ENCODE measurements around the gene NECTIN1.

Gene NECTIN1

DNA sequence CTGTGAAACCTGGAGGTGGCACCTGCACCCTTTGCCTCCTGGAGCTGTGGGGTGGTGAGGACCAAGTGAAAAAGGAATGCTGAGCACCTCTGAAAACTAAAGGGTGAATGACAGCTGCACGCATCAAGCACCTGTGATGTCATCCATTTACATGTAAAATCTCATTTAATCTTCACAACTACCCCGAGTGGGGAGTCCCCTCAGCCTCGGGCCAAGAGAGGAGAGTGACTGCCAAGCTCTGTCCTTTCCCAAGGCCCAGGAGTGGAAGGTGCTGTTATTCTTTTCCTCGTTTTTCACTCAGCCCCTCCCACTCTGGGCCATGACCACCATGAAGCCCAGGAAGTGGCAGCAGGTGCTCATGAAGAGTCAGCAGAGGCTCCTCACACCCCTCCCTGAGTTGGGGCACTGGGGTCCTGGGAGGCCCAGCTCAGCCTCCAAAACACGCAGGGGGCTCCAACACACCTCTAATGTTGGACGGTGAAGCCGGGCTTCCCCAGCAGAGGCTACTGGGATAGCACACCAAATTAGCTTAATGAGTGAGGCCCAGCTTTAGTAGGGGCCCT lies 35.7 kb downstream of the NECTIN1 start:
- Histone ChIP-seq H3K4me1 (ENCODE audit: control insufficient read depth, insufficient read depth, low read length) (peaks cover 28% of the 10 kb centered on the region), H3K4me3 (ENCODE audit: low read depth, low read length) (no peak overlapping the region), H3K9ac (ENCODE audit: low read depth, low read length) (no peak overlapping the region), H3K36me3 (ENCODE audit: control insufficient read depth, insufficient read depth, low read length) (no peaks in the 10 kb centered on the region), H3K27me3 (ENCODE audit: control insufficient read depth, insufficient read depth, low read length) (no peaks in the 10 kb centered on the region), H3K9me3 (ENCODE audit: control insufficient read depth, insufficient read depth, low read length) (no peaks in the 10 kb centered on the region)

DNA sequence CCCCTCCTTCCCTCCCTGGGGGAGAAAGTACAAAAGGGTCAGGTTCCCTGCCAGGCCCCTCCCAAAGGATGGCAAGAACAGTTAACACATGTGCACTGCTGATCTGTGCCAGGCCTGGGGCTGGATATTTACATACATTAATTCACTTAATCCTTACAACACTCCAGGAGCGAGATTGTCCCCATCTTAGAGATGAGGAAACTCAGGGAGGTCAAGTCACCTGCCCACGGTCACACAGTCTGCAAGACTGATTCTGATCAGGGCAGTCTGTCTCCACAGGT lies 36.5 kb downstream of the NECTIN1 start:
- Histone ChIP-seq H3K4me3 (ENCODE audit: low read depth, low read length) (no peak overlapping the region), H3K36me3 (ENCODE audit: control insufficient read depth, insufficient read depth, low read length) (no peaks in the 10 kb centered on the region), H3K9me3 (ENCODE audit: control insufficient read depth, insufficient read depth, low read length) (no peaks in the 10 kb centered on the region), H3K27me3 (ENCODE audit: control insufficient read depth, insufficient read depth, low read length) (no peaks in the 10 kb centered on the region), H3K9ac (ENCODE audit: low read depth, low read length) (no peak overlapping the region), H3K4me1 (ENCODE audit: control insufficient read depth, insufficient read depth, low read length) (peaks cover 28% of the 10 kb centered on the region)

DNA sequence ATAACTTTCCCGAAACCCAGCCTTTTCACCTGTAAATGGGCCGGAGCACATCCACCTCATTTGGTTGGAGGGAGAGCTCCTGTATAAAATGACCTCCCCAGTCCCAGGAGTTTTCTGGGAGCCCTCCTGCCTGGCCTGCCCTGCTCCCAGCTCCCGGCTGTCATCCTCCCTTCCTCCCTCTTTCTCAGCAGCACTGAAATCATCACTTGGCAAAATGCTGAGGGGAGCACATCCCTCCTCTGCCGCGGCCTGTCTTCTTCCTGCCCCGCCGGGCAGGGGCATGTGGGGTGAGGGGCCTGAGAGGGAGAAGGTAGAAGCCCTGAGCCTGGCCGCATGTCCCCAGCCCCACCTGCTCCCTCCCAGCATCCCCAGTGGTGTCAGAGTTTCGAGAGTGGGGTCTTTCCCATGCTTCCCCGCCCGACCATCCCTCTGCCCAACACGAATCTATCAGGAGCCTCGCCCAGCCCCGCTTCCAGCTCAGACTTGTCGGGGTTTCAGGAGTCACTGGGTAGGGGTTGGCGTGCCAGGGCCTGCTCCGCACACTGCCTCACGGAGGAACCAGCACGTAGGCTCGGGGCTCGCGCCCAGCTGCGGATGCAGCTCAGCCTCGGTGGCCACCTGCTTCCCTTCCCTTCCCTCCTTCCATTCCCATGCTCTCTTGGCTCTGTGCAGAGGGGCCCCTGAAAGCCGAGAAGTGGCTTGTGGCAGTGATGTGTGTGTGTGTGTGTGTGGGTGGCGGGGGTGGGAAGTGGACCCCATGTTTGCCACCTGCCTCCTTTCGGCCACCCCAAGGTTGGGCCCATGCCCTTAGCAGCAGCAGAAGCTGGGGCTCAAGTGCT lies 37.1 kb downstream of the NECTIN1 start:
- H3K4me3 ChIP-seq (ENCODE audit: low read depth, low read length), result no peak overlapping the region
- H3K36me3 ChIP-seq (ENCODE audit: control insufficient read depth, insufficient read depth, low read length), result no peaks in the 10 kb centered on the region
- H3K9me3 ChIP-seq (ENCODE audit: control insufficient read depth, insufficient read depth, low read length), result no peaks in the 10 kb centered on the region
- no peaks in the 10 kb centered on the region for H3K27me3 ChIP-seq (ENCODE audit: control insufficient read depth, insufficient read depth, low read length)
- peaks cover 28% of the 10 kb centered on the region for H3K4me1 ChIP-seq (ENCODE audit: control insufficient read depth, insufficient read depth, low read length)
- no peak overlapping the region for H3K9ac ChIP-seq (ENCODE audit: low read depth, low read length)

DNA sequence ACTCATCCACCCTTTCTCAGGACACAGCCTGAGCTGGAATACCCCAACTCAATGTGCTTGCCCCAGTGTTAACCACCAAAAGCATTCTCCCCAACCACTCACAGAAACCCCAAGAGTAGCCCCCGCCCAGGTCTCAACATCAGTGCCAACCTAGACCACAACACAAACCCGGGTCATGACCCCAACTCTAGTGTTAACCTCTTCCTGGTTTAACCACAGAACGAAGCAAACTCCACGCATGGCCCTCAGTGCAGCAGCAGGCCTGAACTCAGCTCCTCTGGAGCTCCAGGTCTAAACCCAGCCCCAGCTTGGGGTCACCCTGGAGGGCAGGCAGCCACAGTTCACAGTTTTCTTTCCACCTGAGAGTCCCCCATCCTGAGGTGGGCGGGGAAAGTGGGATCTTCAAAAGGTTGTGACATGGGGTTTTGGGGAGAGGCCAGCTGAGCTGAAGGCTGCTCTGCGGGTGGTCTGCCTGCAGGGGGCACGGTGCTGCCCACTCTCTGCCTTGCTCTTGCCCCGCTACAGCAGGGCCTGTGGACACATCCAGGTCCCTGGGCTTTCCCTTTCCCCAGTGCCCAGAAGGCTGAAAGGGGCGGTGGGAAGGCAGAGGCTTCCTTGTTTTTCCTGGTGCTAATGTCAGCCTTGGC lies 37.9 kb downstream of the NECTIN1 start:
- H3K4me3 ChIP-seq (ENCODE audit: low read depth, low read length), result no peak overlapping the region
- peaks cover 26% of the 10 kb centered on the region for H3K4me1 ChIP-seq (ENCODE audit: control insufficient read depth, insufficient read depth, low read length)
- no peaks in the 10 kb centered on the region for H3K27me3 ChIP-seq (ENCODE audit: control insufficient read depth, insufficient read depth, low read length)
- H3K9ac ChIP-seq (ENCODE audit: low read depth, low read length), result no peak overlapping the region
- no peaks in the 10 kb centered on the region for H3K9me3 ChIP-seq (ENCODE audit: control insufficient read depth, insufficient read depth, low read length)
- H3K36me3 ChIP-seq (ENCODE audit: control insufficient read depth, insufficient read depth, low read length), result no peaks in the 10 kb centered on the region

DNA sequence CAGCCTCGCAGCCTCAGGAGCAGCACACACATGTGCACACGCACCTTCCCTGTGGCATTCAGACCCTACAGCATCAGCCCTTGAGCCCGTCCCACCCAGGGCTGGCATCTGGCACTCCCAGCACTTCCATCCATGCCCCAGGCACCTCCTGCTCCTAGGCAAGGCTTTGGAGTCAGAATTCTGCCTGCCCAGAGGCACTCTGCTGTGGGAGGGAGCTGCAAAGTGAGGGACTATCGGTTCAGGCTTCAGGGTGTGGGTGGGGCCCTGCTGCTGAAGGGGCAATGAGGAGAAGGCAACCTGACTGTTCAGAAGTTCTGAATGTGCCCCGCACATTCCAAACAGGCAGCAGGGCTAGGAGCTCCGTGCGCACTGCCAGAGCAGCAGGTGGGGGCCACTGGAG lies 39.7 kb downstream of the NECTIN1 start:
- Histone ChIP-seq H3K4me3 (ENCODE audit: low read depth, low read length) (no peak overlapping the region), H3K4me1 (ENCODE audit: control insufficient read depth, insufficient read depth, low read length) (peaks cover 21% of the 10 kb centered on the region), H3K9ac (ENCODE audit: low read depth, low read length) (no peak overlapping the region), H3K27me3 (ENCODE audit: control insufficient read depth, insufficient read depth, low read length) (no peaks in the 10 kb centered on the region), H3K36me3 (ENCODE audit: control insufficient read depth, insufficient read depth, low read length) (no peaks in the 10 kb centered on the region), H3K9me3 (ENCODE audit: control insufficient read depth, insufficient read depth, low read length) (no peaks in the 10 kb centered on the region)

DNA sequence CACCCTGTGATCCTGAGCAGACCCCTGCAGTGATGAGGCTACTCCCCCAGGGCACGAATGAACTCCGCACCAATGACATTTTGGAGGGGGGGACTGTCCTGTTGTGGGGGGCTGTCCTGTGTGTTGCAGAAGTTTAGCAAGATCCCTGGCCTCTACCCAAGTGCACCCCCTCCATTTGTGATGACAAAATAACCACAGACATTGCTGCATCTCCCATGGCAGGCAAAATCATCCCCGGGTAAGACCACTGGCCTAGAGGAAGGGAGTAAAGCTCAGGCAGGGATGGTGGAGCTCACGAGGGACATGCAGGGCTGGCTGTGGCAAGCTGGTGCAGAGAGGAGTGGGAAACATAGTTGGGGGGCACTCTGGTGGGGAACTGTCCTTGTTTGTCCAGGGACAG lies 40.6 kb downstream of the NECTIN1 start:
- Histone ChIP-seq H3K9ac (ENCODE audit: low read depth, low read length) (no peak overlapping the region), H3K27me3 (ENCODE audit: control insufficient read depth, insufficient read depth, low read length) (no peaks in the 10 kb centered on the region), H3K4me3 (ENCODE audit: low read depth, low read length) (no peak overlapping the region), H3K36me3 (ENCODE audit: control insufficient read depth, insufficient read depth, low read length) (no peaks in the 10 kb centered on the region), H3K9me3 (ENCODE audit: control insufficient read depth, insufficient read depth, low read length) (no peaks in the 10 kb centered on the region), H3K4me1 (ENCODE audit: control insufficient read depth, insufficient read depth, low read length) (peaks cover 17% of the 10 kb centered on the region)

DNA sequence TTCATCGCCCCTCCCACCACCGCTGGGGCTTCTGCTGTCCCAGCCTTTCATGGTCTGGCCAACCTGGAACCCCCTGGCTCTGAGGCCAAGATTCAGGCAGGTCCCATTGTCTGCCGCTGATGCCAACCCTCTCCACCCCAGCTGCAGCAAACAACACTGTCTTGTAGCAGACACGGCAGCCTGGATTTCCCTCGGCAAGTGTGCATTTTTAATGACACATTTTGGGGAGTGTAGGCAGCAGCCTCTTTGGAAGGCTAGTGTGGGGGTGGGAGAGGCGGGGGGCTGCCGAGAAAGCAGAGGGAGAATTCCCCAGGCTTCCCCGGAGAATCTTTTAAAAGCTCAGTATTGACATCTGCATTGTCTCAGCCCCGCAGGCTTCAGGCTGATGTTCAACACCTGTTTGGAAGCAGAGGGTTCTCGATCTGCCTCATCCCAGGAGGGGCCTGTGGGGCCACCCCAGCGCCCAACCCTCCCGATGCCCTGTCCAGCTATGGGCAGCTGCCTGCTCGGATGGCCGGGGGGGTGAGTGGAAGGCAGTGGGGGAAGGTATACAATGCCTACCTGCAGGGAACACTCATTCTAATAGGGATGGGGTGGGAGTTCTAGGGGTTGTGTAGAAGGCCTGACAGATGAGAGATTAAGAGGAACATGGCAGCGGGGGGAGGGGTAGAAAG lies 41.5 kb downstream of the NECTIN1 start:
- H3K4me1 ChIP-seq (ENCODE audit: control insufficient read depth, insufficient read depth, low read length), result peaks cover 14% of the 10 kb centered on the region
- H3K4me3 ChIP-seq (ENCODE audit: low read depth, low read length), result no peak overlapping the region
- no peaks in the 10 kb centered on the region for H3K9me3 ChIP-seq (ENCODE audit: control insufficient read depth, insufficient read depth, low read length)
- no peak overlapping the region for H3K9ac ChIP-seq (ENCODE audit: low read depth, low read length)
- H3K27me3 ChIP-seq (ENCODE audit: control insufficient read depth, insufficient read depth, low read length), result no peaks in the 10 kb centered on the region
- no peaks in the 10 kb centered on the region for H3K36me3 ChIP-seq (ENCODE audit: control insufficient read depth, insufficient read depth, low read length)

DNA sequence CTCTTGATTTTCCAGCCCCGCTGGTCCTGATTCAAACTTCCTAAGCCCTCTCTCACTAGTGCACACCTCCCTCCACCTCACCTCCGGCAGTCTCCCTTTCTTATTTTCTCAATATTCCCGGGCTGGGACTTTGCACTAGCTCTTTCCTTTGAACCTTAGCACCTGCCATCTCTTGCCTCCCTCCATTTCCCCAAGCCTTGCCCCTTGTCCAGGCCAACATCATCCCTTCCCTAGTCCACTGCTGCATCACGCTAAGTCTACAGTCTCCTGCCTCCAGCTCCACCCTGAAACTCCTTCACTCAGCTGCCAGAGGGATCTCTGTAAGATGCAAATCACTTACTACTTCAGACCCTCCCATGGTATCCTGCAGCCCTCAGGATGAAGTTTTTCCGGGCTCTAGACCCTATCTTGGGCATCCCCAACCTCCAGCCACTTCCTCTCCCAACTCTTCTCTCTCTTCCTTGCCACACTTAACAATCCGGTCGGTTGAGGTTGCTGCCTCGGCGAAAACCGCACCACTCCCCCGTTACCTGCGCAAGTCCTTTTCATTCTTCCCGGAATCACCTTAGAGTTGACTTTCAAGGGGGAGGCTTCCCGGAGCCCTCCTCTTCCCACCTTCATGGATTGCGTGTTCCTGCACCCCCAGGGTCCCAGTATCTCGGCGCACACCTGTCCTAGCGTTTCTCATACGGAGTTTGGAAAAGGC lies 42.7 kb downstream of the NECTIN1 start:
- Histone ChIP-seq H3K4me1 (ENCODE audit: control insufficient read depth, insufficient read depth, low read length) (peaks cover 12% of the 10 kb centered on the region), H3K4me3 (ENCODE audit: low read depth, low read length) (no peak overlapping the region), H3K27me3 (ENCODE audit: control insufficient read depth, insufficient read depth, low read length) (no peaks in the 10 kb centered on the region), H3K36me3 (ENCODE audit: control insufficient read depth, insufficient read depth, low read length) (no peaks in the 10 kb centered on the region), H3K9me3 (ENCODE audit: control insufficient read depth, insufficient read depth, low read length) (no peaks in the 10 kb centered on the region), H3K9ac (ENCODE audit: low read depth, low read length) (no peak overlapping the region)

DNA sequence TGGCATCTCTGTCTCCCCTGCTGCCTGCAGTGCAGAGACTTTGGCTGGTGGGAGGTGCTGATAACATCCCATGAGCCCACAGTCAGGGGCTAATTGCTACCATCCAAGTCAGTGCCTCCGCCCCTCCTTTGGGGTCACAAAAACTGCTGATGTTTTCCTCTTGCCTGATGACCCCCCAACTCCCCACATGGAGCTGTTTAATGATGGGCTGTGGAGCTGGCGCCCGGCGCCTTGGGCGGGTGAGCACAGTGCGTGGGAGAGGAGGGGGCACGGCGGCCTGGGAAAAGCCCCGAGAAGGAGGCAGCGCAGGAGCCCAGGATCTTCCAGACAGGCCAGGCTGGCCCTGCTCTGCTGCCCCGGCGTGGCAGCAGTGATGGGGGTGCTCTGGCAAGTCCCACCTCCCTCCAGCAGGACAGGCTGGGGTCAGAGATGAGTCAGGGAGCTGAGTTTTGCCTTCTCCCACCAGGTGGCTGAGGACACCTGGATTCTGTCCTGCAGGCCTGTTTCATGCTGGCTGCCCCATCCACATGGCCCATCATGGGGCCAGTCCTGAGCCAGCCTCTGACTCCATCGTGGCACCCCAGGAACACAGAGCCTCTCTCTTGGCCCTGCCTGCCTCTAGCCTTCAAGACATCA lies 43.8 kb downstream of the NECTIN1 start:
- Histone ChIP-seq H3K4me3 (ENCODE audit: low read depth, low read length) (no peak overlapping the region), H3K36me3 (ENCODE audit: control insufficient read depth, insufficient read depth, low read length) (no peaks in the 10 kb centered on the region), H3K9ac (ENCODE audit: low read depth, low read length) (peak overlapping the region; percentile 37), H3K27me3 (ENCODE audit: control insufficient read depth, insufficient read depth, low read length) (no peaks in the 10 kb centered on the region), H3K9me3 (ENCODE audit: control insufficient read depth, insufficient read depth, low read length) (no peaks in the 10 kb centered on the region), H3K4me1 (ENCODE audit: control insufficient read depth, insufficient read depth, low read length) (peaks cover 9% of the 10 kb centered on the region)

DNA sequence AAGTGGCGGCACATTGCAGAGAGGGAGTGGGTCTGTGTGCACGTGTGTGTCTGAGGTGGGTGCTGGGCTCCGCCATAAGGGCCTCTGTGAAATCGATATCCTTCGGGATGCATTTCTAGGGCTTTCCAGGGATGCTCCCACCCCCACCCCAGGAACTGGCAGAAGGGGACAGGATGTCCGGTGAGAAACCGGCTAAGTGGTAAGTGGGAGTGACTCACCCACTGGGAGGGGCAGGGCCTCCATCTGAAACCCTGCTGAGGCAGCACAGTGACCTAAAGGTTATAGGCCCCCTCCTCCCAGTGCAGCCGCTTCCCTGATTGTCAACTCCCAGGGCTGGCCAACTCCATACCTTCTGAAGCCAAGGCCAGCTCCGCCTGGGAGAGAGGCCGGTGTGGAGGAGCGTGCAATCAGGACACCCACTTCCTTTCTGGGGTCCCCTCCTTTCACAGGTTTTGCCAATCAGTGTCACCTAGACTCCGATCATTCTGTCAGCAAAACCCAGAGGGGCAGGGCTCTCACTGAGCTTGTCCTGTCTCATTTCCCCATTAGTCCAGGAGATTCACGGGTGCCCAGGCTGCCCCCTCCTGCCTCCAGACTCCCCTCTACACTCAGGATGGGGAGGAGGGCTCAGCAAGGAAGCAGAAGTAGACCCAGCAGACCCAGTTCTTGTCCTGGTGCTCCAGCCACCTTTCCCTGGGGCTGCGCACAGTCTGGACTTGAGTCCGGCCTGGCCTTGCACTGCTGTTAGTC lies 44.5 kb downstream of the NECTIN1 start:
- no peaks in the 10 kb centered on the region for H3K9me3 ChIP-seq (ENCODE audit: control insufficient read depth, insufficient read depth, low read length)
- no peaks in the 10 kb centered on the region for H3K27me3 ChIP-seq (ENCODE audit: control insufficient read depth, insufficient read depth, low read length)
- peaks cover 9% of the 10 kb centered on the region for H3K4me1 ChIP-seq (ENCODE audit: control insufficient read depth, insufficient read depth, low read length)
- H3K36me3 ChIP-seq (ENCODE audit: control insufficient read depth, insufficient read depth, low read length), result no peaks in the 10 kb centered on the region
- H3K4me3 ChIP-seq (ENCODE audit: low read depth, low read length), result no peak overlapping the region
- H3K9ac ChIP-seq (ENCODE audit: low read depth, low read length), result peak overlapping the region; percentile 37

Measured in iPS-15b (cell line).